GM18861 (cell line): ENCODE measurements around the gene ZNF750.

Source experiments
- ATAC-seq: cut with Tn5 transposase; IDR thresholded peaks from one replicate; pipeline ENCODE4 v1.9.1; 2021; ENCODE audit not compliant: unreplicated experiment

Gene ZNF750

DNA sequence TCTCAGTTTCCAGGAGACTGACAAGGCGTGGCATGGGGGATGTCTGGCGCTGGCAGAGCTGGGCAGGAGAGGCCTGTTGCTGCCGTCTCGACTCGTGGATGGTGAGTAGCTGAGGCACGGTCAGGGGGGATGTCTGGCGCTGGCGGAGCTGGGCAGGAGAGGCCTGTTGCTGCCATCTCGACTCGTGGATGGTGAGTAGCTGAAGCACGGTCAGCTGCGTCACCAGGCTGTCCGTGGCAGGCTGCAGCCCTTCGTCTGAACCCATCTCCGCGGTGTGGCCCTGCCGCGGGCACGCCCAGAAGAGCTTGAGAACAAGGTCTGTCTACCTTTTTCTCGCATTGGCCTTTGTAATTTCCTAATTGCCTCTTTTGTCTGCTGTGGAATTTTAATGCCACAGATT is 25.0 kb downstream of the ZNF750 start:
- no peak for ATAC-seq

DNA sequence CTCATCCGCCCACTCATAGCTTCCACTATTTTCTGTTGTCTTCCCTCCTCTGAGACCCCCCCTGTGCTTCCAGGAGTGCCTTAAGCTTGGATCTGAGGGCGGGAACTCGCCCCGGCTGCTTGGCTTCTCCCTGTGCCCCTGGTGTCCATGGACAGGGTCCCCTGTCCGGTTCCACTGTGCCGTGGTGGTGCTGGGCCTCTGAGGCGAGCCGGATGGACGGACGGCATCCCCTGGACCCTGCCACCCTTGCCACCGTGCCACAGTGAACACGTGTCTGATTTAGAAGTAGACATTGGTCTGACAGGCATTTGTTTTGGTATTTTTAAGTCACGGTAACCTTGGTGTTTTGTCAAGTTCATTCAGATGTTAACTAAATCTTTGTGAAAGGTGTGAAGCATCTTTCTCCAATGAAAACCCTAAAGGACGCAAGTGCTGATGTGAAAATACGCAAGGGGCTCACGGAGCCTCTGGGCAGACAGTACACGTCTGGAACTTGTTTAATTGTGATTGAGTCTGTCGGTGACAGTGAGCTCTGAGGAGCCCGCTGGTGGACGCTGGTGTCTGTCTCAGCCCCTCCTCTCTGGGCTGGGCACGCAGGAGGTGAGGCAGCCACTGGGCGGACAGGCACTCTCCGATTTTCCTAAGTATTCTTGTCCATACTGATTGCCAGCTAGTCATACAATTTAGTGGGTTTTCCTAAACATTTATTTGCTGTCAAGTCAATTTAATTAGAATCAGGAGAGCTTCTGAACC is 26.3 kb downstream of the ZNF750 start:
- no peak for ATAC-seq

DNA sequence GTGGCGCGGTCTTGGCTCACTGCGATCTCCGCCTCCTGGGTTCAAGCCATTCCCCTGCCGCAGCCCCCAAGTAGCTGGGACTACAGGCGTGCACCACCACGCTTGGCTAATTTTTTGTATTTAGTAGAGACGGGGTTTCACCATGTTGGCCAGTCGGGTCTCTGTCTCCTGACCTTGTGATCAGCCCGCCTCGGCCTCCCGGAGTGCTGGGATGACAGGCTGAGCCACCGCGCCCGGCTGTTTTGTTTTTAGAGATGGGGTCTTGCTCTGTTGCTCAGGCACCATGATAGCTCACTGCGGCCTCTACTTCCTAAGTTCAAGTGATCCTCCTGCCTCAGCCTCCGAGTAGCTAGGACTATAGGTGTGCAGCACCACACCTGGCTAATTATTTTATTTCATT is 27.2 kb downstream of the ZNF750 start:
- no peak for ATAC-seq

DNA sequence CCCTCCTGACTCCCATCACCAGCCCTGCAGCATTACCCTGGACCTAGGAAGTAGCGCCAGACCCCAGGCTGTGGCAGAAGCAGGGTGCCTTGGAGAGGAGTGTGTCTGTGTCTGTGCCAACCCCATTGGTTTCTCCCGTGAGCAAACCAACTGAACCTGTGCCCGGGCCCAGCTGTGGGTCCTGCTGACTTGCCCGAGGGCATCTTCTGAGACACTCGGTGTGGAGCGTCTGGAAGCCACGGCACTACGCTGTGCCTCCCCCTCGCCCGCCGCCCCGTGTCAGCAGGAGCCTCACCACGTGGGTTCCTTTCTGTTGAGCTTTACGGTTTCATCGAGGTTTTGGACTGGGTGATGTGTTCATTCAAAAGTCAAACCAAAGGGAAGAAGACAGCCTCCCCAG is 27.8 kb downstream of the ZNF750 start:
- no peak for ATAC-seq

DNA sequence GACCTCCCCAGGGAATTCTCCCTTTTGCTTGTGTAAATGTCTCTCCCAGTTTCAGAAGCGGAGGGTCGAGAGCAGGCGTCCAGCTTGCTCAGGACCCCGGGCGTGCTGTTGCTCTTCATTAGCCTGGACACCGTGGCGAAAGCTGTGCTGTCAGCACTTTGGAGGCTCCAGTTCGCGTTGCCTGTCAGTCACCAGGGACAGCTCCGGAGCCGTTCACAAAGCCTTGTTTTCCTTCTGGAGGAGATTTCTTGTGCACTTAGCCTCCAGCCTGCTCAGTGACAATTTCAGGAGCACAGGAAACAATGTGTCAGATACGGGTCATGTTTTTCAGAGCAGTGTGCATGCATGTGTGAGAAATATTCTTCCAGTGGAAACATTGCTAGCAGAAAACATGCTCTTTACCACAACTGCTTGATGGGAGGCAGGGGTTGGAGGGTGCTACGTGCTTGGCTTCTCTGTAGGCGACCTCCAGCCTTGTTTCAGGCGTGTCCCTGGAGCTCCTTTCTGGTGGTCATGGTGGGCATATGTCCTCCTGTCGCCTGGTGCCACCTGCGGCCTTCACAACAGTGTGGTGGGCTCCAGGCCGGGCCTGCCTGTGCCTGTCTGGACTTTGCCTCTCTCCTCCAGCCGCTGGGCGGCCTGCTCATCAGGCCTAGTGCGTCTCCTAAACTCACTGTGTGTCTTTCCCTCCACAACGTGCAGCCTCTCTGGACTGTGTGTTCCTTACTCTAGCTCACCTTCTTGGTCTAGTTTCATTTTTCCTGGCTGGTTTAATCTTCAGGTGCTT is 29.0 kb downstream of the ZNF750 start:
- ATAC-seq = no peak

DNA sequence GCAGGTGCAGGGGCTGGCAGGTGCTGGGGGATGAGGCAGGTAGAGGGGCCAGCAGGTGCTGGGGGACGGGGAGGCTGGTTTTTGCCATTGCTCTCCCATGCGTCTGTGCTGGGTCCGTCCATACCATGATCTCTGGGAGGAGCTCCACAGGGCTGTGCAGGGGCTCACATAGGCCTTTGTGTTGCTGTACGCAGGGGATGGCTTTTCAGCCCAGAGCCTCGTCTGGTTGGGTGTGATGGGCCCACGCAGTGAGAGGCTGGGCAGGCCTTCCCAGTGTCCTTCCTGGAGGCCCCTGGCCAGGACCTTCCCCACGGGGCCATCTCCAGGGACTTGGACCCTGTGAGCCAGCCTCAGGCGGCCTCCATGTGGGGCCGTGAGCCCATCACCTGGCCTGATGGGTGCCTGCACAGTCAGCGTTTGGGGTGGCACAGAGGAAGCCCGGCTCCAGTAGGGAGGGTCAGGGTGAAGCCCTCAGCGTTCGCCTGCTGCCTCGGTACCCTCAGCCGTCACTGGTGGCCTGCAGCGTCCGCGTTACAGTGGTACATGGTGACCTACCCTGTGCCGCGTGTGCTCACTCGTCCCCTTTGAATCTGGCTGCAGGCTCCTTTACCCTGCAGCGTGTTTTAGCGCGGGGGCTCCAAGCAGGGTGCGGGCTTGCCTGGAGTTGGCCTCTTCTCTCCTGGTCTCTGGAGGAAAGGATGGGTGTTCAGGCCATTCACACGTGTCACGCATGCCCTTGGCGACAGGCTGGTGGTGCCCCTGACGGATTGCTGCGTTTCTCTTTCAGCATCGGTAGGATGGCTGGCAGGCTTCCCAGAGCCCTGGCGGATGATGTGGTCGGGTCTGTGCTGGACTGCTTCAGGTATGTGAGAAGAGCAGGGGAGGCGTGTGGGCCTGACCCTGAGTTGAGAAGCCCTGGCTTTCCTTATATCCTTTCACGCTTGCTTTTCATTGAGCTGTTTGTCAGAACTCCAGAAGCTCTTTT is 30.6 kb downstream of the ZNF750 start:
- no peak for ATAC-seq

DNA sequence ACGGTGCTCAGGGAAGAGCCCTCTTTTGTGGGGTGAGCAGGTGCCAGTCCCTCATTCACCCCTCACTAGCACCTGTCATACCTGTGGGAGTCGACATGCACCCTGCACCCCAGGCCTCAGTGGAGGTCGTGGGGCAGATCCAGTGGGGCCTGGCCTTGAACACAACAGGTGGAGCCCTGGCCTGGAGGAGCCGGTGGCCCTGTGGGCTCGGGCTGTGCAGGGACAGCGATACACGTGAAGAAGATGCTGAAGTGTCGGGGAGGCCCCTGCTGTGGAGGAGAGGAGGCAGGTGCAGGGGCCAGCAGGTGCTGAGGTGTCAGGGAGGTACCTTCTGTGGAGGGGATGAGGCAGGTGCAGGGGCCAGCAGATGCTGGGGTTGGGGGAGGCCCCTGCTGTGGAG is 31.8 kb downstream of the ZNF750 start:
- no peak for ATAC-seq

DNA sequence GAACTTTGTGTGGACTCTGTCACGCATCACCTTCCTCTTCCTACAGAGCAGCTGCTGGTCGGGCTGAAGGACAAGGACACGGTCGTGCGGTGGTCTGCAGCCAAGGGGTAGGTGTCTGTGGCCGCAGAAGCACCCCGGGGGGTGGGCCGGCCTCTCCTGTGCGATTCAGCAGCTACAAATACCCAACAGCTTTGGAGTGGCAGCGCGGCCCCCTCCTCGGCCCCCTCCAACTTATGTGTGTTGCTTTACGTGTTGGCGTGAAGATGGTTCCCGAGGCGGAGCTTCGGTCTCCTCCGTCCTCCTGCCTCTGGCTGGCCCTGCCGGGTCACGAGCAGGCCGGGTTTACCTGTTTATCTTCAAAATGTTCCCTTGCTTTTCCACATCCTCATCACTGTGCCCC is 32.3 kb downstream of the ZNF750 start:
- ATAC-seq = no peak

DNA sequence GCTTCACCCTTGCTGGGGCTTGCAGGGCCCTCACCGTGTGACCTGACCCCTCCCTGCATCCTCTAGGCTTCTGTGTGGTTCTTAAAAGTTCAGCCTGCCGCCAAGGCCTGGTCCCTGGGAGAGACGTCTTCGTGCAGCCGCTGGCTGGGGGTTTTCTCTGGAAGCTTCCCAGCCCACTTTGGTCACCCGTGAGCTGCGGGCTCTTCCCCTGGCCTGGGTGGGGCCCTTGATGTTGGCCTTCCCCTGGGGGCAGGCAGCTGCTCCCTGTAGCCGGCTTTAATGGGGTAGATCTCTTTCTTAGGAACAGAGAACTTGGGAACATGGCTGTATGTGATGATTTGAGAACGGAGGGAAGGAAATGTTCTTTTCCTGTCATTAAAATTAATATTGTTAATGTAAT is 32.7 kb downstream of the ZNF750 start:
- no peak for ATAC-seq

DNA sequence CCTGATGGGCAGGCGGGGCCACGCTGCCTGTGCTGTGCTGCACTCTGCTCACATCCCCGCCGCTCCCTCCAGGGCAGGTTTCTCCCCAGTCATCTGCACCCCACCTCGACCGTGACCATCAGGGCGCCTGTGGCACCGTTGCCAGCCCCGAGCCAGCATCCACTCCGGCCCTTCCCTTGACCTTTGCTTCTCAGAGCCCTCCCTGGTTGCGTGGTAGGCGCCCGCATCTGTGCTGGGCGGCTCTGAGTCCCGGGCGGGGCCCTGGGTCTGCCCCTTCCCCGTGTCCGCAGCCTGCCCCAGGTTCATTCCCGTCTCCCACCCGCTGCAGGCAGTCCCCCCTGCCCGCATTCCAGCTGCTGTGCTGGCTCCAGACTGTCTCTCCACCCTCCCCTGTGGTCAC is 33.2 kb downstream of the ZNF750 start:
- ATAC-seq = no peak

DNA sequence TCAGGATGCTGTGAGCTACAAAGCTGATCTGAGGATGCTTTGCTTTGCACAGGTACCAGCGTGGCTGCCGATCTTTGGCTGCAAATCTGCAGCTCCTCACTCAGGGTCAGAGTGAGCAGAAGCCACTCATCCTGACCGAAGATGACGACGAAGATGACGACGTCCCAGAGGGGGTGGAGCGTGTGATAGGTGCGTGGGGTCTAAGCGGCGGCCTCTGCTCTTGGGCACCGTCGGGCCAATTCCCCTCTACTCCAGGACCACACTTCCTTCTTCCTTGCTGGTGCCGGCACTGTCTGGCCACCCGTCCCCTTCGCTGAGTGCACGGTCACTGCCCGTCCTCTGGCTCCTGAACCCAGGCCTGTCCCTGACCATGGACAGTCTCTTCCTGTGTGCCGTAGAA is 34.0 kb downstream of the ZNF750 start:
- ATAC-seq = no peak

DNA sequence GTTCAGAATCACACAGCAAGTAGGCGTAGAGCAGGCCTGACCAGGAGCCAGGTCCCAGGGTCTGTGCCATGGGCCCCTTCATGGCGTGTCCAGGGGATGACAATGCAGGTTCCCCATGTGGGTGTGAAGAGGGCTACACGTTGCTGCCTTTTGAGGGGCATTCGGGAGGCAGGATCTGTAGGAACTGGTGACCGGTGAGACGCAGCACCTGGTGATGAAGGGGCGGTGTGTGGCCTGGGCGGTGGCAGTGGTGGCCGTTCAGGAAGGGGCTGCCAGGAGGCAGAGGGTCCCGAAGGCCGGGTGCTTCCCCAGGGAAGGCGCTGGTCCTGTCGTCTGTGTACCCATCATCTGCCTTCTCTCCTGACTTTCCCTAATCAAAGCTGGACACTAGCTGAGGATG is 34.6 kb downstream of the ZNF750 start:
- ATAC-seq = no peak

DNA sequence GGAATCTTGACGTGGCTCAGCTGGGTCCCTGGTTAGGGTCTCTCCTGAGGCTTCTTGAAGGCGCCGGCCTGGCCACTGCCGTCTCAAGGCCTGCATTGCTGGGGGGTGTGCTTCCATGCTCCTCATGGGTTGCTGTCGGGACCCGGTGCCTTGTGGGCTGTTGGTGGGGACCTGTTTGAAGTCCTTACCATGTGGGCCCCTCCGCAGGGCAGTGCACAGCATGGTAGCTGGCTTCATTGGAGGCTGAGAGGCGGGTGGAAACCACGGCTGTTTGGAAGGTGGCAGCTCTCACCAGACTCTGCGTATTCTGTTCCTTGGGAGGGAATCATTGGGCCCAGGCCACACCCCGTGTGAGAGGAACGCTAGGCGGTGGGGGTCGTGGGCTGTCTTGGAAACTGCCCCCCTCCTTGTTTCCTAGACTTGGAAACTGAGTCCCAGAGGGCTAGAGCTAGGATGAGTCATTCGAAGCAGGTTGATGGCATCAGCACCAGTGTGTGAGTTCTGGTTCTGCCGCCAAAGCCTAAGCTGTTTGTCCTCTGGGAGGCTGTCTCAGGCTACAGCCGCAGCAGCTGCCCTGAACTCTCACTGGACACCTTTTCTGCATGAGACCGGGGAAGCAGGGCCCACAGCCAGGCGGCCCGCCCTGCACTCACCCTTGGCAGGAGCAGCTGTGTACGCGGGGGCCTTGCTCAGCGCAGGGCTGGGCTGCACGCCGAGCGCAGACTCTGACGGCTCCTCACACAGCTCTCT is 35.2 kb downstream of the ZNF750 start:
- no peak for ATAC-seq

DNA sequence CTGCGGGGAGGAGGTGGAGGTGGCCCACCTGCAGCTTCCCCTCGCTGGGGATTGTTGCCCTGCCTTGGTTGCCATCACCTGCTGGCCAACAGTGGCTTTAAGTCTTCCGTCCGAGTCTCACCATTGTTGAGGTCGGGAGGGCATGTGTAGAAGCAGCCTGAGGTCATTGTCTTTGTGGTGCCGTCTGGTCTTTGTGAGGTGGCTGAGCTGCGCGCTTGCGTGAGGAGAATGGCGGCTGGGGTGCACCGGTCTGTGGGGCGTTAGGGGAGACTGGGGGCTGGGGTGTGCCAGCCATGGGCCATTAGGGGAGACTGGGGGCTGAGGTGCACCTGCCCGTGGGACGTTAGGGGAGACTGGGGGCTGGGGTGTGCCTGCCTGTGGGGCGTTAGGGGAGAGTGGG is 36.2 kb downstream of the ZNF750 start:
- ATAC-seq = no peak

DNA sequence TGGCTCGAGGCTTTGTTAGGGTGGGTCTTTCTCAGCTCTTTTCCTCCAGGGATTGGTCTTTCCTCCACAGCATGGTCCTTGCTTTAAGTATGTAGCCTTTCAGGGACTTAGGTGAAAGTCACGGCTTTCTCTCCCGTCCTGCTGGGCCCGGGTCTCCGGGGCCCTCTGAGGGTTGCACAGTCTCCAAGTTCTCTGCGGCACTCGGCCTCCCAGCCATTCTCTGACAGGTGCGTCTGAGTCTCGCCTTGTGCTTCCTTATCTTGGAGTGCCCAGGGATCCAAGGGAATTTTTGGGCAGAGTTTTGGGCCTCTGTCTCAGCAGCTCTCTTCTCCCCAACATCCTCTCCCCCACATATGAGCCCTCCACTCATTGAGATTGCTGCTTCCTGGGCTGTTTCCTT is 36.6 kb downstream of the ZNF750 start:
- ATAC-seq = no peak

DNA sequence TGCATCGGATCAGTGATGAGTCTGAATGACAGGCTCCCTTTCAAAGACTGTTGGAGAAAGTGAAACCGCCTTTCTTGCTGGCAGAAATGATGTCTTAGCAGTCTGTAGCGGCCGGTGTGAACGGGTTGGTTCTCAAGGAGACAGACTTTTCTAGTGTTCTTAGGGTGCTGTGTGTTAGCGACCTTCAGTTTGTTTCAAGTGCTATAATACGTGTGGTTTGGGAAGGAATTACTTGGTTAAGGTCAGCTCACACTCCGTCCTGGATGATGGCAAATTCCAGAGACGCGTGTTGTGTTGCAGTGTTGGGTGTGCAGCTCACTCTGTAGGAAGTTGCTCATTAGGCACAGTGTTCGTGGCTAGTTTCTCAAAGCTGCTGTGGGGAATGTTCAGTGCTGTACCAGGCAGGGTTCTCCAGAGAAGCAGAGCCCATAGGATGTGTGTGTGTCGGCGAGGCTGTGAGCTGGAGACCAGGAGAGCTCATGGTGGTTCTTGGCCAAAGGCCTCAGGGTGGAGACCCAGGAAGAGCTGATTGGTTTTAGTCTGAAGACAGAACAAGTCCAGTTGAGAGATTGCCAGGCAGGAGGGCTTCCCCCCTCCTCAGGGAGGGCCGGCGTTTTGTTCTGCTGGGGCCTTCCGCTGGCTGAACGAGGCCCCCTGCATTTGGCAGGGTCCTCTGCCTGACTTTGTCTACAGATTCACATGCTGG is 37.6 kb downstream of the ZNF750 start:
- no peak for ATAC-seq

DNA sequence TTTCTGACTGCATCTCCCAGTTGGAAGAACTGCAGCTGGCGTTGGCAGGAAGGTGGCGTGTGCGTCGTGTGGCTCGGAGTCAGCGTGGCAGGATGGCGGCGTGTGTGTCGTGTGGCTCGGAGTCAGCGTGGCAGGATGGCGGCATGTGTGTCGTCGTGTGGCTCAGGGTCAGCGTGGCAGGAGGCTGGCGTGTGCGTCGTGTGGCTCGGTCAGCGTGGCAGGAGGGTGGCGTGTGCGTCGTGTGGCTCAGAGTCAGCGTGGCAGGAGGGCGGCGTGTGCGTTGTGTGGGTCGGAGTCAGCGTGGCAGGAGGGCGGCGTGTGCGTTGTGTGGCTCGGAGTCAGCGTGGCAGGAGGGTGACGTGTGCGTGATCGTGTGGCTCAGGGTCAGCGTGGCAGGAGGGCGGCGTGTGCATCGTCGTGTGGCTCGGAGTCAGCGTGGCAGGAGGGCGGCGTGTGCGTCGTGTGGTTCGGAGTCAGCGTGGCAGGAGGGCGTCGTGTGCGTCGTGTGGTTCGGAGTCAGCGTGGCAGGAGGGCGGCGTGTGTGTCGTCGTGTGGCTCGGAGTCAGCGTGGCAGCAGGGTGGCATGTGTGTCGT is 38.3 kb downstream of the ZNF750 start:
- ATAC-seq = no peak

DNA sequence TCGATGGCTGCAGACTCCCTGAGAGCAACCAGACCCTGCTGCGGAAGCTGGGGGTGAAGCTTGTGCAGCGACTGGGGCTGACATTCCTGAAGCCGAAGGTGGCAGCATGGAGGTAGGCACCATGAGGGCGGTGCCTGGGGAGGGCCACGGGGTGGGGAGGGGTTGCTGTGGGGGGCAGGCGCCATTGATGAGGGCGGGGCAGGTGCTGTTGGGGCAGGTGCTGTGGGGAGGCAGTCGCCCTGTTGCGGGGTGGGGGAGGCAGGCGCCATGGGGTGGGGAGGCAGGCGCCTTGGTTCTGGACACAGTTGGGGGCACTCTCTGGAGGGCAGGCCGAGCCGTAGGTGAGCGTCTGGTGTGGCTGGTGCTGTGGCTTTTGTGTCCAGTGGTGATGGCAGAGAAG is 38.9 kb downstream of the ZNF750 start:
- ATAC-seq = no peak

DNA sequence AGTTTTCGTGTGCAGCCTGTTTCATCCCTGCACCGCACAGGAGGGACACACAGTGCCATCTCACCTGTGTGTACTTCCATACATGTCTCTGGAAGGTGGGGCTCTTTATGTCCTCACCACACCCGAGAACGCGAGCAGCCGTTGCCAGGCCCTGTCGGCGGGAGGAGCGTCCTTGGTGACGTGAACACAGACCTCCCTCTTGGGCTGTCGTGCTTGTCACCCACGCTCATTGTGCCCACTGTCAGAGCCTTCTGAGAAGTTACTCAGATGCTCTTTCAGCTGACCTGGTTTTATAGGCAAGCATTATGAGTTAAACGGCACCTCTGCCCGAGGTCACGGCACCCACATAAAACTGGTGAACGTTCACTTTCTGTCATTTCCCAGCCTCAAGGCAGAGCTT is 40.2 kb downstream of the ZNF750 start:
- ATAC-seq = no peak

DNA sequence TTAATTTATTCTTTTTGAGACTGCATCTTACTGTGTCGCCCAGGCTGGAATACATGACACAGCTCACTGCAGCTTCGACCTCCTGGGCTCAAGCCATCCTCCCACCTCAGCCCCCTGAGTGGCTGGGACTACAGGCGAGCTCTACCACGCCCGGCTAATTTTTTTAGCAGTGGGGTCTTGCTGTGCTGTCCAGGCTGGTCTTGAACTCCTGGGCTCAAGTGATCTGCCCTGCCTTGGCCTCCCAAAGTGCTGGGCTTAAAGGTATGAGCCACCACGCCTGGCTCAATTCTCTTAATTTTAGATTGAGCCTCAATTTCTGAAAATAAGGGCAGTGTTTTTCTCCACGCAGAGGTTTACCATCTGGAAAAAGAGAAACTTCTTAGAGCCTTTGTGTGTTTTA is 41.1 kb downstream of the ZNF750 start:
- ATAC-seq = no peak
